ENCODE results near the gene SLC24A4. TPM values are rescaled to one million over a fixed set of nuclear protein-coding genes. Genes with fewer than 3 reads are reported as not detected.

Gene SLC24A4
- polyA plus RNA-seq, 1 donor (not counting 4 experiments of a cell fraction or from before 2014, with no cell fraction given) = 0.10 TPM

GRCh38 chr14:92421751-92422150 lies 98.8 kb downstream of the SLC24A4 start:
- H3K79me2 ChIP-seq (ENCODE audit: control insufficient read depth, insufficient read depth, low read length) = no peaks in the 10 kb centered on the region
- no peak overlapping the region for H2AFZ ChIP-seq (ENCODE audit: control insufficient read depth, low read length)
- H3K36me3 ChIP-seq (ENCODE audit: control insufficient read depth in 2 of 2, extremely low read depth in 1 of 2, insufficient read depth in 2 of 2, low read length in 2 of 2) = no peaks in the 10 kb centered on the region
- no peak for TF ChIP-seq CTCF (optimal IDR thresholded peaks at IDR 0.05 in 1 of 3, IDR thresholded peaks at IDR 0.05 in 1 of 3, conservative IDR thresholded peaks at IDR 0.05 in 1 of 3; ENCODE audit: extremely low read depth in 1 of 3, insufficient read depth in 2 of 3, low read length in 3 of 3)
- TF ChIP-seq EZH2 (IDR thresholded peaks at IDR 0.05; ENCODE audit: low read length) = no peak
- dilution Hi-C loops (cut with MboI; ENCODE audit: extremely low pct_ligation_motif_present, low sequenced_read_pairs) = no loop called here
- peaks cover 2% of the 10 kb centered on the region for H3K9me3 ChIP-seq (ENCODE audit: control insufficient read depth, low read depth, low read length)
- FAIRE-seq (no peak), DNase-seq (ENCODE audit: low read depth, low spot score) (no peak)
- no peaks in the 10 kb centered on the region for H3K27me3 ChIP-seq (ENCODE audit: control insufficient read depth, extremely low read depth, insufficient read depth, low read length)
- no peak overlapping the region for H3K9ac ChIP-seq (ENCODE audit: control insufficient read depth, extremely low read depth, insufficient read depth, low read length)
- no peaks in the 10 kb centered on the region for H4K20me1 ChIP-seq (ENCODE audit: control insufficient read depth, extremely low read depth, insufficient read depth, low read length)
- no peak overlapping the region for H3K4me2 ChIP-seq (ENCODE audit: control insufficient read depth, extremely low read depth, insufficient read depth, low read depth, low read length)
- peaks cover 2% of the 10 kb centered on the region for H3K4me1 ChIP-seq (ENCODE audit: control insufficient read depth, extremely low read depth, insufficient read depth, low read length)
- no peak overlapping the region for H3K27ac ChIP-seq (ENCODE audit: control insufficient read depth, insufficient read depth, low read length)
- H3K4me3 ChIP-seq (ENCODE audit: control insufficient read depth in 2 of 3, extremely low read depth in 1 of 3, insufficient read depth in 2 of 3, low read depth in 1 of 3, low read length in 3 of 3) = no peak overlapping the region
- no peaks in the 10 kb centered on the region for H3K9me1 ChIP-seq (ENCODE audit: control insufficient read depth, extremely low read depth, insufficient read depth, low read length)

- Histone ChIP-seq H3K4me3 (ENCODE audit: control insufficient read depth in 2 of 3, extremely low read depth in 1 of 3, insufficient read depth in 2 of 3, low read depth in 1 of 3, low read length in 3 of 3) (no peak overlapping the region), H3K9me1 (ENCODE audit: control insufficient read depth, extremely low read depth, insufficient read depth, low read length) (no peaks in the 10 kb centered on the region), H3K9ac (ENCODE audit: control insufficient read depth, extremely low read depth, insufficient read depth, low read length) (no peak overlapping the region), H3K27ac (ENCODE audit: control insufficient read depth, insufficient read depth, low read length) (no peak overlapping the region), H2AFZ (ENCODE audit: control insufficient read depth, low read length) (no peak overlapping the region), H3K9me3 (ENCODE audit: control insufficient read depth, low read depth, low read length) (peaks cover 2% of the 10 kb centered on the region), H4K20me1 (ENCODE audit: control insufficient read depth, extremely low read depth, insufficient read depth, low read length) (no peaks in the 10 kb centered on the region), H3K36me3 (ENCODE audit: control insufficient read depth in 2 of 2, extremely low read depth in 1 of 2, insufficient read depth in 2 of 2, low read length in 2 of 2) (no peaks in the 10 kb centered on the region), H3K4me2 (ENCODE audit: control insufficient read depth, extremely low read depth, insufficient read depth, low read depth, low read length) (no peak overlapping the region), H3K79me2 (ENCODE audit: control insufficient read depth, insufficient read depth, low read length) (no peaks in the 10 kb centered on the region), H3K4me1 (ENCODE audit: control insufficient read depth, extremely low read depth, insufficient read depth, low read length) (peaks cover 2% of the 10 kb centered on the region), H3K27me3 (ENCODE audit: control insufficient read depth, extremely low read depth, insufficient read depth, low read length) (no peaks in the 10 kb centered on the region)
- dilution Hi-C loops (cut with MboI; ENCODE audit: extremely low pct_ligation_motif_present, low sequenced_read_pairs) = no loop called here
- no peak for FAIRE-seq
- TF ChIP-seq CTCF (optimal IDR thresholded peaks at IDR 0.05 in 1 of 3, IDR thresholded peaks at IDR 0.05 in 1 of 3, conservative IDR thresholded peaks at IDR 0.05 in 1 of 3; ENCODE audit: extremely low read depth in 1 of 3, insufficient read depth in 2 of 3, low read length in 3 of 3) (no peak), EZH2 (IDR thresholded peaks at IDR 0.05; ENCODE audit: low read length) (no peak)
- DNase-seq (ENCODE audit: low read depth, low spot score) = no peak
Observed at GRCh38 chr14:92425101-92425500, 102.1 kb downstream of the SLC24A4 start.
